ENCODE results near the gene B3GNT5.

GRCh38 chr3:183315739-183316138, 62.7 kb downstream of the B3GNT5 start:
- no peak for TF ChIP-seq CTCF (IDR thresholded peaks at IDR 0.05)
- TF ChIP-seq POLR2A (IDR thresholded peaks at IDR 0.05): no peak

Data from uterus (tissue), 2 donors.